ENCODE data around the gene ZNRF1. TPM values are rescaled to one million over a fixed set of nuclear protein-coding genes. Genes with fewer than 3 reads are reported as not detected.

ZNRF1 gene
- polyA plus RNA-seq, 1 experiment, result 24.1 TPM

DNA sequence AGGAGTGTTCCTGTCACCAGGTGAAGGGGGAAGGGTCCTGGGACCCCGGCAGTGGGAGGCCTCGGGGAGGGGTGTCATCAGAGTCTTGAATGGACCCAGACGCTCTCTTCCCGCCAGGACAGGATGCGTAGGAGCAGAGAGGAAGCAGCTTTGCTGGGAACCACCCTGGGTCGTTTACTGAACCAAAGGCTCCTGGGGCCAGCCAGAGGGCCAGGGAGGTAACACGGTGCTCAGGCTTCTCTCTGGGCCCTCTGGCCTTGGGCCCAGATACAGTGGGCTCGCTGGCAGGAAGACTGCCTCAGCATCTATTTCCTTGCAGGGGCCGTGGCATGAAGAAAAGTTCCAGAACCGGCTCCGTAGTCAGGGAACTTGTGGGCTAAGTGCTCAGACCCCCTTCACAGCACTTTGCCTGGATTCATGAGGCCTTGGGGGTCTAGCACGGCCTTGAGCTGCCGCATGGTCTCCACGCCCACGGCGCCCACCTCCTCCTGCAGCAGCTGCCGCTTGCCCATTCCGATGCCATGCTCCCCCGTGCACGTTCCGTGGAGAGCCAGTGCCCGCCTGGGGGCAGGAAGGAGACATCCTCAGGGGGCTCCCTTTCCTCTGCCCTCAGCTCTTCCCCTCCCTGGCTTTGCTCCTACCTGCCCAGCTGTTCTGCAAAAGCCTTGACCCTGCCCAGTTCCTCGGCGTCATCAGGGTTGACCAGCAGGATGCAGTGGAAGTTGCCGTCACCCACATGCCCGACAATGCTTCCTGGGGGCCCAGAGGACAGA, 113.3 kb downstream of the ZNRF1 start:
- Histone ChIP-seq H3K36me3 (ENCODE audit: control insufficient read depth, insufficient read depth, low read length) (no peaks in the 10 kb centered on the region), H3K27me3 (ENCODE audit: control insufficient read depth, insufficient read depth, low read length) (no peaks in the 10 kb centered on the region), H3K4me3 (ENCODE audit: low read depth, low read length) (no peak overlapping the region)
- CTCF ChIA-PET, result interaction anchor here (0.6 to 8.0 kb wide), 30 partner anchors 10 to 402 kb away, joined by 3 to 199 read pairs (median 6); partner anchors contain the start of genes WDR59 and ZNRF1
- TF ChIP-seq, protein P1, sequence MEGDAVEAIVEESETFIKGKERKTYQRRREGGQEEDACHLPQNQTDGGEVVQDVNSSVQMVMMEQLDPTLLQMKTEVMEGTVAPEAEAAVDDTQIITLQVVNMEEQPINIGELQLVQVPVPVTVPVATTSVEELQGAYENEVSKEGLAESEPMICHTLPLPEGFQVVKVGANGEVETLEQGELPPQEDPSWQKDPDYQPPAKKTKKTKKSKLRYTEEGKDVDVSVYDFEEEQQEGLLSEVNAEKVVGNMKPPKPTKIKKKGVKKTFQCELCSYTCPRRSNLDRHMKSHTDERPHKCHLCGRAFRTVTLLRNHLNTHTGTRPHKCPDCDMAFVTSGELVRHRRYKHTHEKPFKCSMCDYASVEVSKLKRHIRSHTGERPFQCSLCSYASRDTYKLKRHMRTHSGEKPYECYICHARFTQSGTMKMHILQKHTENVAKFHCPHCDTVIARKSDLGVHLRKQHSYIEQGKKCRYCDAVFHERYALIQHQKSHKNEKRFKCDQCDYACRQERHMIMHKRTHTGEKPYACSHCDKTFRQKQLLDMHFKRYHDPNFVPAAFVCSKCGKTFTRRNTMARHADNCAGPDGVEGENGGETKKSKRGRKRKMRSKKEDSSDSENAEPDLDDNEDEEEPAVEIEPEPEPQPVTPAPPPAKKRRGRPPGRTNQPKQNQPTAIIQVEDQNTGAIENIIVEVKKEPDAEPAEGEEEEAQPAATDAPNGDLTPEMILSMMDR (IDR thresholded peaks at IDR 0.05; ENCODE audit: insufficient read depth, low read depth, low read length), result no peak
- POLR2A ChIA-PET, result no interaction called here
- no peak for DNase-seq (ENCODE audit: low read depth)

DNA sequence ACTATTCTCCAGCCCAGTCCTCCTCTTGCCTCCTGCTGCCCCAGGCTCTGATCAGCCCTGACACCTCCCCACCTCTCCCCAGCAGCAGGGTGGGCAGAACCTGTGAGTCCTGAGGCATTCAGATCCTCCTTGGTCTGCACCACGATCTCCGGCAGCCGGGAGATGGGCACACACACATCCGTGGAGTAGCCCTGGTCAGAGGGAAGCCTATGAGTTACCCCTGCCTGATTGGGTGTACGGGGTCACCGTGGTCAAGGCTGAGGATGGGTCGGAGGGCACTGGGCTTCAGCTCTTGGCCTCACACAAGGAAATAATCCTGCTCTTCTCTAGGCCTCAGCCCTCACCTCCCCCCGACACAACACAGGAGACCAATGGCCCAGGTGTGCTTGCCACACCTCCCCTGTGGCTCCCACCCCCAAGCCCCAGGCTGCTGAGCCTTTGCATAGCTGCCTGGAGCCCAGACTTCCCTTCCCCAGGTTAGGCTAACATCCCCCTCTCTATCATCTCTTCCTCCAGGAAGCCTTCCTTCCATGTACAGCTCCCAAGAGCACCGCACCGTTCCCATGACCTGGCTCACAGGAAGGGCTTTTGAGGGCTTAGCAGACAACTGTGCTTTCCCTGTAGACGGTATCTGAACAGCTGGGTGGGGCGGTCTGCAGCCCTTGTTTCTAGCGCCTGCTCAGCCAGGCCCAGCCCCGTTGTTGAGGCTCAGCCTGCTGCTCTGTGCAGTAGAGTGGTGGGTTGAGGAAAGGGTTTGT, 114.1 kb downstream of the ZNRF1 start:
- CTCF ChIA-PET, result interaction anchor here (0.7 to 8.0 kb wide), 11 partner anchors 10 to 300 kb away, joined by 4 to 199 read pairs (median 17); partner anchors contain the start of genes WDR59 and ZNRF1
- no peaks in the 10 kb centered on the region for H3K27me3 ChIP-seq (ENCODE audit: control insufficient read depth, insufficient read depth, low read length)
- DNase-seq (ENCODE audit: low read depth), result no peak
- no peaks in the 10 kb centered on the region for H3K36me3 ChIP-seq (ENCODE audit: control insufficient read depth, insufficient read depth, low read length)
- POLR2A ChIA-PET, result no interaction called here
- TF ChIP-seq, protein P1 (IDR thresholded peaks at IDR 0.05; ENCODE audit: insufficient read depth, low read depth, low read length), result no peak
- H3K4me3 ChIP-seq (ENCODE audit: low read depth, low read length), result no peak overlapping the region

DNA sequence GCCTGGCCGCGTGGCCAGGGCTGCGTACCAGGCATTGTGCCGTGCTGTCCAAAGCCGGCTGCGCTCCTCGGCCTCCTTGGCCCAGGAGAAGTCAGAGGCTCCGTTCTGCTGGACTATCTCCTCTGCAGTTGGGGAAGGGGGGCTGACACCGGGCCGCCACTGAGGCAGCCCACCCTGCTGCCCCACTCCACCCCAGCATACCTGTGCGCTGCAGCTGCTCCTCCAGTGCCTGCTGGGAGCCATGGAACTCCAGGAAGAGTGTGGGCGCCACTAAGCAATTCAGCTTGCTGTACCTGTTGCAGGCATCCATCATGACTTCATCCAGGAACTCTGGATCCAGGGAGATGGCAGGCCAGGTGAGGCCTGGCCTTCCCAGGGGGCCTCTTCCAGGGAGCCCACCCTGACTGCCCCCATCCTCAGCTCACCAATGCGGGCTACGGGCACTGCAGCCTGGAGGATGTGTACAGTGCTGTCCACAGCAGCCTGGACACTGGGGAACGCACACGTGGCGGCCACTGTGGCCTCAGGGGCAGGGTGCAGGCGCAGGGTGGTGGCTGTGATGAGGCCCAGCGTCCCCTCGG, 114.8 kb downstream of the ZNRF1 start:
- POLR2A ChIA-PET, result no interaction called here
- CTCF ChIA-PET, result interaction anchor here (0.7 to 8.0 kb wide), 2 partner anchors 108 to 118 kb away, joined by 4 to 199 read pairs; partner anchors contain the start of gene ZNRF1

DNA sequence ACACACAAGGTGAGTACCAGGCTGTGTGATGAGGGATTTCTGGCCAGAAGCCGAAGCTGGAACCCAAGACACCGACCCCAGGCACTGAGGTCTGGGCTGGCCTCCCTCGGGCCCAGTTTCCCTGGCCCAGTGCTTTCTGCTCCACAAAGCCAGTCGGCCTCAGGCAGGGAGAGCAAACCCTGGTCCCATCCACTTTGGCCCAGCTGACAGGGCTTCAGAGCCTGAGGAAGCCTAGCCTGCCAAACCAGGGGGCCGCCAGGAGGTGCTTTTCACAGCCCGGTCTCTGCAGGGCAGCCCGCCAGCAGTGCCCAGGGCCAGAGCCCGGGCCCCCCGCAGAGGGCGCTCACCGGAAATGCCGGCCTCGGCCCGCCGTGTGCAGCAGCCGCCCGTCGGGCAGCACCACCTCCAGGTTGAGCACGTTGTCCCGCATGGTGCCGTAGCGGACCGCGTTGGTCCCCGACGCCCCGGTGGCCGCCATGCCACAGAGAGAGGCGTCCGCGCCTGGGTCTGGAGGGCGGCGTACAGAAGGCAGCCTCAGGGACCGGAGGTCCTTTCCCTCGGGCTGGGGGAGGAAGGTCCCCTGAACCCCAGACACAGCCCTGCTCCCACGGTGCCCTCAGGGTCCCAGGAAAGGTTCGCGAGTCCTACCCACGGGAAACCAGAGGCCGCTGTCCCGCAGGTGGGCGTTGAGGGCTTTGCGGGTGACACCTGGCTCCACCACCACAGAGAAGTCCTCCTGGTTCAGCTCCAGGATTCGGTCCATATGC, 115.5 kb downstream of the ZNRF1 start:
- ChIA-PET CTCF (interaction anchor here (8.0 kb wide), 1 partner anchor 119 kb away, joined by 199 read pairs; the partner anchor contains the start of gene ZNRF1), POLR2A (no interaction called here)
- no peaks in the 10 kb centered on the region for H3K36me3 ChIP-seq (ENCODE audit: control insufficient read depth, insufficient read depth, low read length)
- TF ChIP-seq, protein P1 (IDR thresholded peaks at IDR 0.05; ENCODE audit: insufficient read depth, low read depth, low read length), result no peak
- H3K27me3 ChIP-seq (ENCODE audit: control insufficient read depth, insufficient read depth, low read length), result no peaks in the 10 kb centered on the region
- no peak for DNase-seq (ENCODE audit: low read depth)
- no peak overlapping the region for H3K4me3 ChIP-seq (ENCODE audit: low read depth, low read length)

More for the DNA sequence above, 114.8 kb downstream of the ZNRF1 start:
- TF ChIP-seq, protein P1 (IDR thresholded peaks at IDR 0.05; ENCODE audit: insufficient read depth, low read depth, low read length), result no peak
- no peaks in the 10 kb centered on the region for H3K27me3 ChIP-seq (ENCODE audit: control insufficient read depth, insufficient read depth, low read length)
- no peak for DNase-seq (ENCODE audit: low read depth)
- H3K36me3 ChIP-seq (ENCODE audit: control insufficient read depth, insufficient read depth, low read length), result no peaks in the 10 kb centered on the region
- no peak overlapping the region for H3K4me3 ChIP-seq (ENCODE audit: low read depth, low read length)
